Activated T-cell treated with anti-CD3 and anti-CD28 coated beads for 48 hours (primary cell): ENCODE results near the gene NR1D1.
A peak's percentile ranks its signal among the peaks of the same experiment; 100 is the strongest.

Experiments used
- DNase-seq: peaks from one replicate; pipeline ENCODE4 v3.0.0-alpha.2; 2020; ENCODE audit warnings: low read depth

The NR1D1 gene

GRCh38 chr17:40111221-40112128 lies 11.1 kb upstream of the NR1D1 start:
- DNase-seq, result peak; percentile 66

DNA sequence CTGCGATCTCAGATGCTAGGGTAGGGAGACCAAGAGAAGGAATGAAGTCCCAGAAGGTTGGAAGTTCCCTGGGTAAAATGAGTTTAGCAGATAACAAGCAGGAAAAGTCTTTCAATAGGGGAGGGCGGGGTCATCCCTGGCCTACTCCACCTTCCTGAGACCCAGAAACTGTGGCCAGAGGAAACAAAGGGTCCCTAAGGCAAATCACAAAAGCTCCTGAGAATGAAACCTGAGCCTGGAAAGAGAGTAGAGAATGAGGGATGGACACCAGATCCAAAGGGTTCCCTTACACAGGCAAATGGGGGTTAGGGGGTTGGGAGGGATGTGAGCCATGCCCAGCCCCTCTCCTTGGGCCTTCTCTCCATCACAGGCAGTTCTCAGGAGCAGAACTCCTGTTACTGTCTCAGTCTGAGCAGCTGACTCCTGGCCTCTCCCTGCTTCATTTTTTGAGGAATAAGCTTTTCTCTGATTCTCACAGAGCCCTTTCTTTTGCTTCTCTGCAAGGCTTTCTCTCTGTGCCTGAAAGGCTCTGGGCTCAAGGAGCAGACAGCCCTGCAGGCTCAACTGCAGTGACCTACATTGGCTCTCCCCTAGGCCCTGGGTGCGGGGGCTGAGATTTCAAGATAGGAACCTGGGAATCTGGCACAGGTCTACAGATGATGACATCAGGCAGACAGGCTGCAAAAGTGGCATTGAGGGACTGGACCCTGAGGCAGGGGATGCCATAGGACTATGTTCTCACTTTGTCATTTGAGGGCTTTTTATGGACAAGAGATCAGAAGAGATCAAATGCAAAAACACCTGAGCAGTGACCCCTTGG lies 9.8 kb upstream of the NR1D1 start:
- DNase-seq, result no peak

GRCh38 chr17:40108970-40109824 lies 8.8 kb upstream of the NR1D1 start:
- DNase-seq, result no peak

DNA sequence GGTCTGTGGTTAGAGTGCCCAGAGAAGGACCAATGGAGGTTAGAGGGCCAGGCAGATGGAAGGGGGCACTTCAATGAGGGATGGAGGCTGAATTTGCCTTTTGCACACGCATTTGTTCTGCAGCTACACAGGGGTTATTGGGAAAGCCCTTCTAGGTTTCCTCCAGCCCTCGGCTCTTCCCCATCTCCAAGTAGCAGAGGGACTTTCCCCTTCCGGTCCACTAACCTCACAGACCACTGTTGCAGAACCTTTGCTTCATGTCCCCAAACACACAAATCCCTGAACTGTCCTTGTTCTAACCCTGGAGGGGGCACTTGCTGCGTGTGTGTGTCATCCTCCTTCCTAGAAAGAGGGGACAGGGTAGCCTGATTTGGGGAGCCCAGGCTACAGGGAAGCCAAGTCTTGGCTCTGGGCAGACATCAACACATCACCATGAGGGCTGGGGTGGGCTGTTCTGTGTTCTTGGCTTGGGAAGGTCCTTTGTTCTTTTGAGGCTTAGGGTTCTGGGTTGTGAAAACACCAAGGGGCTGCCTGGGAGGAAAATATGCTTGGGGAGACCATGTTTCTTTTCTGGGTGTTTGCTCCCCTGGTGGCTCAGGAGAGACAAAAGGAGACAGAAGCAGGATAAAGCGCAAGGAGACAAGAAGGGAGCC lies 7.3 kb upstream of the NR1D1 start:
- DNase-seq, result no peak

DNA sequence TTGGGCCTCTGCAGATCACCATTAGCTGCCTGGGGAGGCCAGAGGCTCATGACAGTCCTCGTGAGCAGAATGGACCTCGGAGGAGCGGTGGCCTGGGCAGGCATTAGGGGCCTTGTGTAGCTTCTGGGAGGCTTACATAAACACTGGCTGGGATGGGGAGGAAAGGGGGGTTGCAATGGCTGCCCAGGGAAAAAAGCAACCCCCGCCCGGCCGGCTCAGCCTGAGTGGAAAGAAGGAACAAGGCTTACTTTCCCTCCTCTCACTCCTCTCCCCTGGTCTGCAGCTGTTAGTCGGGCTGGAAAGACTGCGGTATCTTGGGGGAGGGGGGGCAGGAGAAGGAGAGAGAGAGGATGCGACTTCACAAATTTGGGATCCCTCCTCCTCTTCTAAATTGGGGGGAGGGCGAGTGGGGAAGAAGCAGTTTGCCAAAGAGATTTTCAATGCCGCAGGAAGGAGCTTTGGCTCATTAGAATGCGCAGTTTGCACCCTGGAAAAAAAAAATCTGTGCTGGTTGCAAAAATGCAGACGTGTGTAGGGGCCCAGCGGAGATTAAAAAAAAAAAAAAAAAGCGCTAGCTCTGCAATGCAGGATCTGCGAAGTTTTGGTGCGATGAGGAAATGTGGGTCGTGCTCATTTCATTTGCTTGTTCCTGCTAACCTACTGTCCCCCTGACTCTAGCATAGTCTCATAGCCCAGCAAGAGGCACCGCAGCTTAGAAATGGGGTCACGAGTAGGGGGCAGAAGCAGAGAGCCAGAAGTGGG lies 6.6 kb upstream of the NR1D1 start:
- no peak for DNase-seq

GRCh38 chr17:40105861-40106759 lies 5.7 kb upstream of the NR1D1 start:
- DNase-seq, result no peak

GRCh38 chr17:40104594-40105486 lies 4.5 kb upstream of the NR1D1 start:
- DNase-seq, result no peak

- no peak for DNase-seq
Measured at GRCh38 chr17:40103688-40104087, 3.3 kb upstream of the NR1D1 start.

DNA sequence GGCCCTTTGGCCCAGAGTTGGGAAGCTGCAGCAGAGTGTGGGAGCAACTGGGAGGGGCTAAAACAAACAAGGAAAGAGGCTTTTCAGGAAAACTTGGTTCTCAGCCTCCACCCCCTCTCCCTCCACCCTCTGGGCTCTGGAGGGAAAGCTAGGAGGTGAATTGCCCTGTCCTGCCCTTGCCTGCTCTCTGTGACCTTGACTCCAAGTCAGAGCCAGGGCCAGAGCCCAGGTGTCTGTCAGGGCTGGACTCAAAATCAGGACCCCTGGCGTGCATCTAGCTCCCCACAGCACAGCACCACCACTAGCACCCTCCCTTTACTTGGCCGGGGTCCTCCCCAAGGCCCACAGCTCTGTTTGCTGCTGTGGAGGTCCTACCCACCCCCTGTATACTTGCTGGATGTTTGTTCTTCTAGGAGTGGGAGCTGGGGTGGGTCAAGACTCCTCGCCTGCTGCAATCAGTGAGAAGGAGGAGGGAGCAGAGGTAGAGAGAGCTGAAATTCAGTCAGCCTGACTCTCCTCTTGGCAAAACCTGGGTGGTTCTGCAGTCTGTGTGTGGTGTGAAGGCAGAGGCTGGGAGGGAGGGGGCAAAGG lies 2.8 kb upstream of the NR1D1 start:
- no peak for DNase-seq

GRCh38 chr17:40101367-40102210 lies 1.2 kb upstream of the NR1D1 start:
- DNase-seq, result peak; percentile 25

- peak; percentile 89 for DNase-seq
Measured at GRCh38 chr17:40100669-40101366, 429 bp upstream of the NR1D1 start.

DNA sequence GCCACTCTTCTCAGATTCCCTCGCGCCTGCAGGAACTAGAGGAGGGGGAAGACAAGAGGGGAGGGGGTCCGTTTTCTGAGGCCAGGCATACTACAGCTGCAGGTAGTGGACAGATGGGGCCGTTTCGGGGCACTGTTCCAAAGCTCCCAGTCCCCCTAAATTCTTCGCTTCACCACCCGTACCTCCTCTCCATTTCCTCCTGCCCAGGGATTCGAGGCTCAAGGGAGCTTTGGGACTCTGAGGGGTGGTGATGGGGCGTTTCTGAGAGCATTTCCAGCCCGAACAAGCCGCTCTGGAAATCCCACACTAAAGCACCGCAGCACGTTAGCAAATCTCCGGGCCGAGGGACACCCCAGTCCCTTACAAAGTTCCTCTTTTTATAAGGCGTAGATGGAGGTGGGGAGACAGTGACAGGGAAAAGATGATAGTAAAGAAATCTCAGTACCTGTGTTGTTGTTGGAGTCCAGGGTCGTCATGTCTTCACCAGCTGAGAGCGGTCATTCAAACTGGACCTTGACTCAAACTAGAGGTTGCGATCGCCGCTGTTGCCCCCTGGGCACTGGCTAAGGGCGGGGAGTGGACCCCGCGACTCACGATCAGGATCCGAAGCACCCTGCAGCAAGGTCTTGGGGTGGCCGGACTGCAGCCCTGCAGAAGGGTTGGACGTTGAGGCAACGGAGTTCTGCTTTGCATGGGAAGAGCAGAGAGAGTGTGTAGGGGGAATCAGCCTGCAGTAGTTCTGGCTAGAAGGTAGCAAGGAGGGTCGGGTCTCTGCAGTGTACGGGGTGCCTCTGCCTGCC lies 570 bp downstream of the NR1D1 start:
- no peak for DNase-seq

GRCh38 chr17:40098846-40099618 lies 1.4 kb downstream of the NR1D1 start:
- DNase-seq, result peak; percentile 99

DNA sequence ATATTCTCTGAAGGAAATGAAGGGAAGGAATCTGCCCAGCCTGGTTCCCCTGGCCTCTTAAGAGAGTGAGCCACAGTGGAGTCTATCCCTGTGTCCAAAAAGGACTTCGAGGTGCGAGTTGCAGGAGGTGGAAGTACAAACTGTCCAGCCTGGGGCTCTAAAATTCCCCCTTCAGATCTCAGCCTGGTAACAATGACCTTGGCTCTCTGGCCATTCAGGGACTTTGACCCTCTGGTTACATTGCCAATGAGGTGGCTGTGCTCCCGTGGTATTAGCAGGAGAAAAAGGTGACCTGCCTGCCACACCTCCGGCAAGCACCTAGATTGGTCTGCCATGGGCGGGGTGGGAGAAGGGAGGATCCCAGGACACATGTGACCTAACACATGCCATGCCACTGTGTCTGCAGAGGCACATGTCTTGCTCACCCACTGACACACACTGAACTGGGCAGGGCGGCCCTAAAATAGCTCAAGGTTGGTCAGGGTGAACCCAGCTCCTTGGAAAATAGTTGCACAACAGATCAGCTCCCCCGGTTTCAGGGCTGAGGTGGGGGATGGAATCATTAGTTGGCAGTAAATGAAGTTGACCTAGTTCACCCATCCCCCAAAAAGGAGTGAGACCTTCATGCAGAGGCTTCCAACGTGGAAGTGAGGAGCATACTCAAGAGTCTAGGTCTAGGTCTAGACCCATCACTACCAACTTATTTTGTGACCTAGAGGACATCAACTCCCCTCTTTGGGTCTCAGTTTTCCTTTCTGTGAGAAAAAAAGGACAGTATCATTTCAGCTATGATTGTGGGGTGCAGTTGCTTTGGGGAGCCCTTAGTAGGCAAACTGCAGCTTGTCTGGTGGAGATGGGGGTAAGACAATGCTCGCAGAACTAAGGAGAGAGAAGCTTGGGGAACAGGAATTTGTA lies 2.2 kb downstream of the NR1D1 start:
- DNase-seq, result peak; percentile 21
